Measurements from ENCODE around the gene USP17L30.
"Not testable (repeated sequence)": the region's sequence is repeated elsewhere in the genome, so short reads cannot be mapped to it uniquely, and the experiment has no call there.

Gene USP17L30

GRCh38 chr4:9362829-9363228, at the start of gene USP17L30:
TSS of gene USP17L30 (plus strand) at chr4:9363129. CDS start at chr4:9363129, 0 bp downstream.
- H3K4me3 ChIP-seq (replicated peaks in 1 of 2; ENCODE audit: low read depth in 2 of 2, low read length in 2 of 2); DNase-seq (ENCODE audit: low read depth in 2 of 2): not testable (repeated sequence)

GRCh38 chr4:9324191-9324590, 38.7 kb upstream of the USP17L30 start:
- DNase-seq (ENCODE audit: low read depth in 2 of 2); H3K4me3 ChIP-seq (replicated peaks in 1 of 2; ENCODE audit: low read depth in 2 of 2, low read length in 2 of 2): not testable (repeated sequence)

GRCh38 chr4:9324865-9325264, 38.1 kb upstream of the USP17L30 start, which contains the start of gene USP17L24:
TSS of gene USP17L24 (plus strand) at chr4:9325165. CDS start at chr4:9325165, 0 bp downstream.
- not testable (repeated sequence) for DNase-seq (ENCODE audit: low read depth in 2 of 2); H3K4me3 ChIP-seq (replicated peaks in 1 of 2; ENCODE audit: low read depth in 2 of 2, low read length in 2 of 2)

DNA sequence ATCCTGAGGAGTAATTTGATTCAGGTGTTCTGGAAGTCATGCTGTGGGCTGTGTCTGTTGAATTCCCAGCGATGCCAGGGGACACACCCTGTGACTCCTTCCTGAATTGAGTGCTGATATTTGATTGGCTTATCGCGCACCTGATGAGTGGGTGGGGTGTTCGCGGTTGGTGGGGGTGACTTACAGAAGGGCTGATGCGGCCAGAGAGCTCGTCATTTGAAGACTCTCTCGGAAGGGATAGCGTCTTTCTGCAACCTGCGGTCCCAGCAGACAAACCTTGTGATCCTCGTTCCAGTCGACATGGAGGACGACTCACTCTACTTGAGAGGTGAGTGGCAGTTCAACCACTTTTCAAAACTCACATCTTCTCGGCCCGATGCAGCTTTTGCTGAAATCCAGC, 33.3 kb upstream of the USP17L30 start, which contains the start of gene USP17L25:
Gene USP17L25, plus strand, starts transcription at position 301 of the 400 bp plus-strand sequence. Its CDS starts 0 bp downstream, at position 301.
- not testable (repeated sequence) for DNase-seq (ENCODE audit: low read depth in 2 of 2); H3K4me3 ChIP-seq (replicated peaks in 1 of 2; ENCODE audit: low read depth in 2 of 2, low read length in 2 of 2)

DNA sequence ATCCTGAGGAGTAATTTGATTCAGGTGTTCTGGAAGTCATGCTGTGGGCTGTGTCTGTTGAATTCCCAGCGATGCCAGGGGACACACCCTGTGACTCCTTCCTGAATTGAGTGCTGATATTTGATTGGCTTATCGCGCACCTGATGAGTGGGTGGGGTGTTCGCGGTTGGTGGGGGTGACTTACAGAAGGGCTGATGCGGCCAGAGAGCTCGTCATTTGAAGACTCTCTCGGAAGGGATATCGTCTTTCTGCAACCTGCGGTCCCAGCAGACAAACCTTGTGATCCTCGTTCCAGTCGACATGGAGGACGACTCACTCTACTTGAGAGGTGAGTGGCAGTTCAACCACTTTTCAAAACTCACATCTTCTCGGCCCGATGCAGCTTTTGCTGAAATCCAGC, 28.6 kb upstream of the USP17L30 start, which contains the start of gene USP17L26:
Gene USP17L26, plus strand, starts transcription at position 301 of the 400 bp plus-strand sequence. Its CDS starts 0 bp downstream, at position 301.
- not testable (repeated sequence) for DNase-seq (ENCODE audit: low read depth in 2 of 2)

DNA sequence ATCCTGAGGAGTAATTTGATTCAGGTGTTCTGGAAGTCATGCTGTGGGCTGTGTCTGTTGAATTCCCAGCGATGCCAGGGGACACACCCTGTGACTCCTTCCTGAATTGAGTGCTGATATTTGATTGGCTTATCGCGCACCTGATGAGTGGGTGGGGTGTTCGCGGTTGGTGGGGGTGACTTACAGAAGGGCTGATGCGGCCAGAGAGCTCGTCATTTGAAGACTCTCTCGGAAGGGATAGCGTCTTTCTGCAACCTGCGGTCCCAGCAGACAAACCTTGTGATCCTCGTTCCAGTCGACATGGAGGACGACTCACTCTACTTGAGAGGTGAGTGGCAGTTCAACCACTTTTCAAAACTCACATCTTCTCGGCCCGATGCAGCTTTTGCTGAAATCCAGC, 23.8 kb upstream of the USP17L30 start, which contains the start of gene USP17L5:
Gene USP17L5, plus strand, starts transcription at position 301 of the 400 bp plus-strand sequence. Its CDS starts 0 bp downstream, at position 301.
- not testable (repeated sequence) for H3K4me3 ChIP-seq (replicated peaks in 1 of 2; ENCODE audit: low read depth in 2 of 2, low read length in 2 of 2); DNase-seq (ENCODE audit: low read depth in 2 of 2)

More for the DNA sequence above, 28.6 kb upstream of the USP17L30 start, which contains the start of gene USP17L26:
- H3K4me3 ChIP-seq (replicated peaks in 1 of 2; ENCODE audit: low read depth in 2 of 2, low read length in 2 of 2) = not testable (repeated sequence)

DNA sequence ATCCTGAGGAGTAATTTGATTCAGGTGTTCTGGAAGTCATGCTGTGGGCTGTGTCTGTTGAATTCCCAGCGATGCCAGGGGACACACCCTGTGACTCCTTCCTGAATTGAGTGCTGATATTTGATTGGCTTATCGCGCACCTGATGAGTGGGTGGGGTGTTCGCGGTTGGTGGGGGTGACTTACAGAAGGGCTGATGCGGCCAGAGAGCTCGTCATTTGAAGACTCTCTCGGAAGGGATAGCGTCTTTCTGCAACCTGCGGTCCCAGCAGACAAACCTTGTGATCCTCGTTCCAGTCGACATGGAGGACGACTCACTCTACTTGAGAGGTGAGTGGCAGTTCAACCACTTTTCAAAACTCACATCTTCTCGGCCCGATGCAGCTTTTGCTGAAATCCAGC, 19.1 kb upstream of the USP17L30 start, which contains the start of gene USP17L27:
Gene USP17L27, plus strand, starts transcription at position 301 of the 400 bp plus-strand sequence. Its CDS starts 0 bp downstream, at position 301.
- DNase-seq (ENCODE audit: low read depth in 2 of 2); H3K4me3 ChIP-seq (replicated peaks in 1 of 2; ENCODE audit: low read depth in 2 of 2, low read length in 2 of 2): not testable (repeated sequence)

- not testable (repeated sequence) for DNase-seq (ENCODE audit: low read depth in 2 of 2); H3K4me3 ChIP-seq (replicated peaks in 1 of 2; ENCODE audit: low read depth in 2 of 2, low read length in 2 of 2)
Measured at GRCh38 chr4:9348593-9348992, 14.3 kb upstream of the USP17L30 start, which contains the start of gene USP17L28. TSS of gene USP17L28 (plus strand) at chr4:9348893. CDS start at chr4:9348893, 0 bp downstream.

DNA sequence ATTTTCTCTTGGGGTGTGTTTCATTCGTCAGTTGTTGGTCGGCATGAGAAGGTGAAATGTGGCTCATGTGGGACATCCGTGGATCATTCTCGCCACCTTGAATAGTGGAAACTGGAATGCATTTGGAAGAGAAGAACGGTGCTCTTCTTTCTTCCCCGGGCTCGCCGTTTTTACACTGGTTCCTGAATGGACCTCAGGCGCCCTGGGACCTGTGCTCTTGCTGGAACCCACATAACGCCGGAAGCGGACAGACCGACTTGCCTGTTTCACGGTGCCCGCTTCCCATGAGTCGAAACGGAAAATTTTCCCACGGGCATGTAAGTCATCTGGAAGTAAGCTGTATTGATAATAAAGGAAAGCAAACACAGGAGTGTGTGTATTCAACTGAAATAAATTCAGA, 12.1 kb upstream of the USP17L30 start:
- not testable (repeated sequence) for H3K4me3 ChIP-seq (replicated peaks in 1 of 2; ENCODE audit: low read depth in 2 of 2, low read length in 2 of 2)

DNA sequence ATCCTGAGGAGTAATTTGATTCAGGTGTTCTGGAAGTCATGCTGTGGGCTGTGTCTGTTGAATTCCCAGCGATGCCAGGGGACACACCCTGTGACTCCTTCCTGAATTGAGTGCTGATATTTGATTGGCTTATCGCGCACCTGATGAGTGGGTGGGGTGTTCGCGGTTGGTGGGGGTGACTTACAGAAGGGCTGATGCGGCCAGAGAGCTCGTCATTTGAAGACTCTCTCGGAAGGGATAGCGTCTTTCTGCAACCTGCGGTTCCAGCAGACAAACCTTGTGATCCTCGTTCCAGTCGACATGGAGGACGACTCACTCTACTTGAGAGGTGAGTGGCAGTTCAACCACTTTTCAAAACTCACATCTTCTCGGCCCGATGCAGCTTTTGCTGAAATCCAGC, 9.6 kb upstream of the USP17L30 start, which contains the start of gene USP17L29:
Gene USP17L29, plus strand, starts transcription at position 301 of the 400 bp plus-strand sequence. Its CDS starts 0 bp downstream, at position 301.
- H3K4me3 ChIP-seq (replicated peaks in 1 of 2; ENCODE audit: low read depth in 2 of 2, low read length in 2 of 2); DNase-seq (ENCODE audit: low read depth in 2 of 2): not testable (repeated sequence)

More for the DNA sequence above, 12.1 kb upstream of the USP17L30 start:
- DNase-seq (ENCODE audit: low read depth in 2 of 2) = not testable (repeated sequence)

DNA sequence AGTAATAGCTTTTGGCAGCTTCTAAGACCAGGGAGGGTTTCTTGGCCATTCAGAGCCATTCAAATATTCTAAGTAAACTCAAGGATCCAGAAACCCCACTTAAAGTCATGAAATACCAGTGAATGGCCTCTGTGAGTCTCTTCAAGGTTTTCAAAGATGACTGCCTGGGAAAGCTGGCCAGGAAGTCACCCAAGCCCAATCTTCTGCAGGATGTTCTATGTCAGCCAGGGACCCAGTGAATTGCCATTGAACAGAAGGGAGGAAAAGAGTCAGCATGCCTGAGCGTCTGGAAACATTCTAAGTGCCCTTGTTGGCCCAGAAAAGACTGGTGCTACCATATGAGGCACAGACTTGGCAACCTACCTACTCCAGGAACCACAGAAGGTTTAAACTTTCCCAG, 17.0 kb downstream of the USP17L30 start:
- not testable (repeated sequence) for H3K4me3 ChIP-seq (replicated peaks in 1 of 2; ENCODE audit: low read depth in 2 of 2, low read length in 2 of 2); DNase-seq (ENCODE audit: low read depth in 2 of 2)

DNA sequence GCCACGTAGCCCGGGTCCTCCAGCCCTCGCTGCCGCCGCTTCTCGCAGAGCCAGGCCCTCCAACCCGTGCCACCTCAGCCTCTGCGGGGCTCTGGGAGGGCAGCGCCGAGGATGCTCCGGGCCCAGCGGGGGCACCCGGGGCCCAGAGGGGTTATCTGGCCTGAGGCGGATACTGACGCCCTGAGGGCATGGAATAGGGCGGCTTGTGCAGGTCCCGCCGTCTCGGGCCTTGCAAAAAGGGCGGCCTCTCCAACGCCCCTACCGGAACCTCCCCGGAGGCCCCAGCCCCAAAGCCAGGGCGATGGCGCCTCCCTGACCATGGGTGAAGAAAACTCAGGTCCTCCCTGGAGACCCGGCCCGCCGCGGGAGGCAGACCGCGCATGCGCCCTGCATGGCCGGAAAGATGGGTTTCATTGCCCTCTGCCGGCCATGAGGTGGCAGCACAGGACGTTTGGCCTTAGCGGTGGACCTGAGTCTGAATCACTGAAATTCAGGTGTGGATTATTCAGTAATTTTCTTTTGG, 18.1 kb downstream of the USP17L30 start:
- peak in 1 of 2 donors; percentile 4 for DNase-seq (ENCODE audit: low read depth in 2 of 2)
- peak overlapping the region; percentile 34 to 36 for H3K4me3 ChIP-seq (replicated peaks in 1 of 2; ENCODE audit: low read depth in 2 of 2, low read length in 2 of 2)
- TF ChIP-seq, protein P1, sequence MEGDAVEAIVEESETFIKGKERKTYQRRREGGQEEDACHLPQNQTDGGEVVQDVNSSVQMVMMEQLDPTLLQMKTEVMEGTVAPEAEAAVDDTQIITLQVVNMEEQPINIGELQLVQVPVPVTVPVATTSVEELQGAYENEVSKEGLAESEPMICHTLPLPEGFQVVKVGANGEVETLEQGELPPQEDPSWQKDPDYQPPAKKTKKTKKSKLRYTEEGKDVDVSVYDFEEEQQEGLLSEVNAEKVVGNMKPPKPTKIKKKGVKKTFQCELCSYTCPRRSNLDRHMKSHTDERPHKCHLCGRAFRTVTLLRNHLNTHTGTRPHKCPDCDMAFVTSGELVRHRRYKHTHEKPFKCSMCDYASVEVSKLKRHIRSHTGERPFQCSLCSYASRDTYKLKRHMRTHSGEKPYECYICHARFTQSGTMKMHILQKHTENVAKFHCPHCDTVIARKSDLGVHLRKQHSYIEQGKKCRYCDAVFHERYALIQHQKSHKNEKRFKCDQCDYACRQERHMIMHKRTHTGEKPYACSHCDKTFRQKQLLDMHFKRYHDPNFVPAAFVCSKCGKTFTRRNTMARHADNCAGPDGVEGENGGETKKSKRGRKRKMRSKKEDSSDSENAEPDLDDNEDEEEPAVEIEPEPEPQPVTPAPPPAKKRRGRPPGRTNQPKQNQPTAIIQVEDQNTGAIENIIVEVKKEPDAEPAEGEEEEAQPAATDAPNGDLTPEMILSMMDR (IDR thresholded peaks at IDR 0.05; ENCODE audit: low read depth, low read length) = peak; percentile 16

GRCh38 chr4:9384126-9384525, 21.2 kb downstream of the USP17L30 start:
- TF ChIP-seq, protein P1 (IDR thresholded peaks at IDR 0.05; ENCODE audit: low read depth, low read length) = no peak
- no peak overlapping the region for H3K4me3 ChIP-seq (replicated peaks in 1 of 2; ENCODE audit: low read depth in 2 of 2, low read length in 2 of 2)
- no peak for DNase-seq (ENCODE audit: low read depth in 2 of 2)

DNA sequence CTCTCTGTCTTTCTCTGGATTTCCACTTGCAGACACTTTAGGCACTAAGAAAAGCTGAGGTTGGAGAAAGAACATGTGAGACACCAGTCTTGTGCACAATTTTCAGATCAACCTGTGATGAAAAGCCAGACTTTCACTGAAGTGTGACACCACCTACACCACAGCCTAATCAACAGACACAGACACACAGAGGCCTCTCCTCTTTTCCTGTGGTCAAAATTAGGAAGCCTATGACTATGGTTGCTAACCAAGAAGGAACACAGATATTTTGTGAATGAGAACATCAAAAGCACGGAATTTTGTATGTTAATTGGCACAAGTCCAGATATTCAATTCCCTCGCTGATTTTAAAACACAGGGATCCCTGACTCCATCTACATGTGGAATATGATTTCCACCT, 26.1 kb downstream of the USP17L30 start:
- not testable (repeated sequence) for H3K4me3 ChIP-seq (replicated peaks in 1 of 2; ENCODE audit: low read depth in 2 of 2, low read length in 2 of 2); DNase-seq (ENCODE audit: low read depth in 2 of 2)

DNA sequence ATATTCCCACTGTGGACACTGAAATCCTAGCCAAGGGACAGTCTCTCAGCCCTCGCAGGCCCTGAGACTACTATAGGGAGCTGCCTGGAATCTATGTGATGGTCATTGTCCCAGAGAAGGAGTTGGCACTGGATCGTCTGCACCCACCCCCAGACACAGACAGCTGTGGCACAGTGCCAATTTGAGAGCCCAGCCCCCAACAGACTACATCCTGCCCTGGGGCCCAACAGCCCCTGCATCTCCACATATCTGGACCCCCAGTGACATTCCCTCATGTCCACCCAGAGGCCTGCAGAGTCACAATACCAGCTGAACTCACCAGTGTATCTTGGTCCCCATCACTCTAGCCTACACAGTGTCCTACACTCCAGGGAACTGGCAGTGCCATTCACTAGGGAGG, 42.8 kb downstream of the USP17L30 start:
- not testable (repeated sequence) for H3K4me3 ChIP-seq (replicated peaks in 1 of 2; ENCODE audit: low read depth in 2 of 2, low read length in 2 of 2); DNase-seq (ENCODE audit: low read depth in 2 of 2)

DNA sequence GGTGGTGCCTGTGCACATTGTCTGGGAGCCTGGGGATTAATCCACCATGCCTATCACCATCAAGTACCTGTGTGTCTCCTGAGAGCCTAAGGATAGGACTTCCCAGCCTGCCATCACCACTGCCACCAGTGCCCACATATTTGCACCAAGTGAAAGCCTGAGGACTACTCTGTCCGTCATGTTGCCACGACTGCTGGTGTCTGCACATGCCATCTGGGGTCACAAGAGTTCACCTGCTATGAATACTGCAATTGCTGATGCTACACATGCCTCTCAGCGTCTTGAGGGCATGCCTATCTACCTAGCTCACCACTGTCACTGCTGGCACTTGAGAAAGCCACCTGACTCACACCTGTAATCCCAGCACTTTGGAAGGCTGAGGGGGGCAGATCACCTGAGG, 43.6 kb downstream of the USP17L30 start:
- DNase-seq (ENCODE audit: low read depth in 2 of 2); H3K4me3 ChIP-seq (replicated peaks in 1 of 2; ENCODE audit: low read depth in 2 of 2, low read length in 2 of 2): not testable (repeated sequence)

Data from cardiac fibroblast (primary cell).